GM12878 (cell line): ENCODE results near the gene PXT1. TPM values are rescaled to one million over a fixed set of nuclear protein-coding genes. Genes with fewer than 3 reads are reported as not detected.

Experiments used
- ATAC-seq: fragments of 200-7000 bp; cut with Tn5 transposase; 3 replicates; pipeline ENCODE4 v1.9.1; 2020; ENCODE audit warnings: mild to moderate bottlenecking, moderate library complexity
- BruUV-seq: library from RNA; stranded (reverse); fragments of 400-500 nt; replicated peaks from 2 replicates; lab custom pipeline; 2021; lab: Mats Ljungman, UMichigan
- CTCF ChIA-PET: fragments of 300-600 bp; sonication (Branson Sonifier 250); formaldehyde crosslinking; extraction: SDS; loops from one replicate; lab custom pipeline; 2021; ENCODE audit warnings: inconsistent platforms; lab: Yijun Ruan, JAX
- POLR2A ChIA-PET: fragments of 350-600 bp; formaldehyde crosslinking; extraction: SDS; loops from one replicate; lab custom pipeline; 2021; ENCODE audit warnings: inconsistent platforms; lab: Charles Lee
- RAD21 ChIA-PET: fragments of 300-600 bp; sonication (Branson Sonifier 250); formaldehyde crosslinking; loops from one replicate; lab custom pipeline; 2023; ENCODE audit warnings: antibody characterized with exemption; ENCODE audit not compliant: unreplicated experiment; lab: Charles Lee
- SMC1A ChIA-PET: fragments of 300-600 bp; sonication (Branson Sonifier 250); formaldehyde crosslinking; loops from one replicate; lab custom pipeline; 2023; ENCODE audit not compliant: unreplicated experiment, uncharacterized antibody; lab: Charles Lee
- DNase-seq: peaks from one replicate; pipeline ENCODE4 v3.0.0-alpha.2; 2011; ENCODE audit warnings: low read depth, low spot score
- FAIRE-seq: peaks from 3 replicates; lab custom pipeline; 2011; peaks lifted over from hg19 to GRCh38; lab: Jason Lieb, UNC
- H2AFZ ChIP-seq: 2 replicates; pipeline ENCODE4 v1.6.0; 2011; ENCODE audit warnings: low read depth, low read length, control low read depth; ENCODE audit not compliant: control insufficient read depth
- H3K27ac ChIP-seq: 2 replicates; pipeline ENCODE4 v1.5.1; 2011; ENCODE audit warnings: control low read depth; ENCODE audit not compliant: control insufficient read depth, insufficient read depth
- H3K27me3 ChIP-seq, 2 experiments: replicated peaks in 1 of 2; 2 replicates each; pipeline versions ENCODE4 v1.6.0 to v1.6.1; 2011; ENCODE audit warnings: low read length in 1 of 2; ENCODE audit not compliant: control insufficient read depth in 2 of 2, insufficient read depth in 2 of 2
- H3K36me3 ChIP-seq, 2 experiments: 2 replicates each; pipeline ENCODE4 v1.5.1; 2011; ENCODE audit warnings: low read length in 1 of 2; ENCODE audit not compliant: control insufficient read depth in 2 of 2, insufficient read depth in 2 of 2
- H3K4me1 ChIP-seq: 2 replicates; pipeline ENCODE4 v1.6.1; 2011; ENCODE audit warnings: mild to moderate bottlenecking, low read length, moderate library complexity, mixed read lengths; ENCODE audit not compliant: control insufficient read depth, insufficient read depth
- H3K4me2 ChIP-seq: 2 replicates; pipeline ENCODE4 v1.6.0; 2011; ENCODE audit warnings: control low read depth; ENCODE audit not compliant: control insufficient read depth, insufficient read depth
- H3K4me3 ChIP-seq: fragments of 200-600 bp; sonication (generic); 2 replicates; pipeline ENCODE4 v1.5.1; 2016
- H3K79me2 ChIP-seq: 2 replicates; pipeline ENCODE4 v1.6.0; 2011; ENCODE audit warnings: low read length; ENCODE audit not compliant: control insufficient read depth, insufficient read depth
- H3K9ac ChIP-seq: 2 replicates; pipeline ENCODE4 v1.8.0; 2011; ENCODE audit warnings: low read length, control low read depth, mixed read lengths; ENCODE audit not compliant: control insufficient read depth, insufficient read depth
- H3K9me3 ChIP-seq: replicated peaks from 3 replicates; pipeline ENCODE4 v1.5.1; 2011; ENCODE audit warnings: mild to moderate bottlenecking, low read length; ENCODE audit not compliant: control insufficient read depth, insufficient read depth
- H4K20me1 ChIP-seq: 2 replicates; pipeline ENCODE4 v1.6.0; 2011; ENCODE audit not compliant: control insufficient read depth, insufficient read depth
- CBX5 ChIP-seq: sonication (generic); IDR thresholded peaks from 2 replicates; pipeline ENCODE4 v1.6.1; 2016; ENCODE audit warnings: low read depth, moderate library complexity, mild to moderate bottlenecking, inconsistent platforms
- CHD1 ChIP-seq: IDR thresholded peaks from 2 replicates; pipeline ENCODE4 v1.6.1; 2012; ENCODE audit warnings: low read depth, low read length, improper control_type of control experiment
- CHD2 ChIP-seq: IDR thresholded peaks from 2 replicates; pipeline ENCODE4 v1.6.1; 2011; ENCODE audit warnings: low read depth, low read length, improper control_type of control experiment, borderline replicate concordance
- E2F4 ChIP-seq: IDR thresholded peaks from 2 replicates; pipeline ENCODE4 v1.6.1; 2012; ENCODE audit warnings: low read depth, low read length, improper control_type of control experiment
- EED ChIP-seq: sonication (generic); IDR thresholded peaks from 2 replicates; pipeline ENCODE4 v1.6.1; 2016; ENCODE audit warnings: antibody characterized with exemption, low read depth
- IKZF2 ChIP-seq, 2 experiments: fragments of 450-650 bp; IDR thresholded peaks; 2 replicates each; pipeline ENCODE4 v1.6.1; 2017; ENCODE audit warnings: mild to moderate bottlenecking in 2 of 2, moderate library complexity in 2 of 2
- LARP7 ChIP-seq: fragments of 450-650 bp; IDR thresholded peaks from 2 replicates; pipeline ENCODE4 v1.6.1; 2017; ENCODE audit warnings: mild to moderate bottlenecking
- MEF2B ChIP-seq: fragments of 450-650 bp; IDR thresholded peaks from 2 replicates; pipeline ENCODE4 v1.6.1; 2018; ENCODE audit warnings: mild to moderate bottlenecking, moderate library complexity; ENCODE audit not compliant: partially characterized antibody, poor library complexity, severe bottlenecking
- MXI1 ChIP-seq: fragments of 150-350 bp; IDR thresholded peaks from 2 replicates; pipeline ENCODE4 v1.6.1; 2011; ENCODE audit warnings: low read depth, mild to moderate bottlenecking, inconsistent platforms, low read length, improper control_type of control experiment
- NKRF ChIP-seq: fragments of 450-650 bp; conservative IDR thresholded peaks from 2 replicates; pipeline ENCODE4 v1.6.1; 2017; ENCODE audit warnings: mild to moderate bottlenecking, moderate library complexity
- RBBP5 ChIP-seq: fragments of 200-600 bp; sonication (generic); conservative IDR thresholded peaks from 2 replicates; pipeline ENCODE4 v1.6.1; 2016
- SMARCA5 ChIP-seq: fragments of 450-650 bp; IDR thresholded peaks from 2 replicates; pipeline ENCODE4 v1.6.1; 2017; ENCODE audit warnings: mild to moderate bottlenecking
- SREBF2 ChIP-seq: IDR thresholded peaks from 2 replicates; pipeline ENCODE4 v1.6.1; 2012; ENCODE audit warnings: mild to moderate bottlenecking, low read length
- TCF3 ChIP-seq: IDR thresholded peaks from 2 replicates; pipeline ENCODE4 v1.6.1; 2012; ENCODE audit warnings: low read depth, mild to moderate bottlenecking, low read length, borderline replicate concordance; ENCODE audit not compliant: insufficient read depth
- WRNIP1 ChIP-seq: IDR thresholded peaks from 2 replicates; pipeline ENCODE4 v1.6.1; 2011; ENCODE audit warnings: low read depth, low read length, improper control_type of control experiment, borderline replicate concordance
- ZSCAN29 ChIP-seq: fragments of 450-650 bp; IDR thresholded peaks from 2 replicates; pipeline ENCODE4 v1.6.1; 2017; ENCODE audit warnings: mild to moderate bottlenecking, moderate library complexity
- WGBS: methylation state at CpG from one replicate; pipeline ENCODE4 v1.1.6; 2016; ENCODE audit warnings: low lambda C conversion rate; ENCODE audit not compliant: insufficient replicate concordance, insufficient coverage; ENCODE audit errors: missing lambda C conversion rate; 5-methylcytosine and 5-hydroxymethylcytosine counted together
- in situ Hi-C: fragments of 300-500 bp; cut with MboI; formaldehyde crosslinking; loops from 9 replicates; pipeline ENCODE4 v1.14.3; 2018; ENCODE audit warnings: mixed read lengths
- intact Hi-C: fragments of 100-400 bp; cut with micrococcal nuclease; formaldehyde crosslinking; loops from one replicate; pipeline ENCODE4 v1.14.2; 2022; ENCODE audit not compliant: unreplicated experiment
- polyA plus RNA-seq, 11 experiments: library from polyadenylated mRNA; depleted of rRNA in 4 of 11; unstranded in 6 of 11; stranded (reverse) in 5 of 11; fragments of >200 nt; fragmentation: Nextera tagmentation in 4 of 11; fragmentation: Illumina TruSeq in 1 of 11; extraction: Ambion mirVana in 4 of 11; extraction: Trizol in 1 of 11; gene quantifications; 1 replicate in 1 of 11; 2 replicates in 10 of 11; pipeline versions ENCODE4 v1.2.1 to v1.2.3, GENCODE V29; 2011 to 2016; ENCODE audit warnings: inconsistent platforms in 2 of 11, missing spikeins in 2 of 11, low read depth in 1 of 11
- total RNA-seq, 4 experiments: library from RNA; depleted of rRNA in 3 of 4; stranded (reverse); fragments of >200 nt in 3 of 4; fragmentation: Illumina TruSeq in 1 of 4; extraction: Trizol in 1 of 4; gene quantifications; 2 replicates each; pipeline versions ENCODE4 v1.2.1 to v1.2.3, GENCODE V29; 2013 to 2021
- TF ChIP-seq, protein P1 (sequence below): fragments of 450-650 bp; IDR thresholded peaks from 2 replicates; pipeline ENCODE4 v1.6.1; 2018; ENCODE audit warnings: borderline replicate concordance, mild to moderate bottlenecking; ENCODE audit not compliant: partially characterized antibody

Gene PXT1
- total and polyA plus RNA-seq, 10 of the 15 experiments (the other 5 are each of a cell fraction or from before 2014, with no cell fraction given) = 0.27 to 2.9 (median 0.50) TPM

- TF ChIP-seq CHD2 (no peak), ZSCAN29 (no peak), E2F4 (no peak), IKZF2 (IDR thresholded peaks at IDR 0.05) (no peak), TCF3 (no peak), LARP7 (no peak)
- TF ChIP-seq, protein P1, sequence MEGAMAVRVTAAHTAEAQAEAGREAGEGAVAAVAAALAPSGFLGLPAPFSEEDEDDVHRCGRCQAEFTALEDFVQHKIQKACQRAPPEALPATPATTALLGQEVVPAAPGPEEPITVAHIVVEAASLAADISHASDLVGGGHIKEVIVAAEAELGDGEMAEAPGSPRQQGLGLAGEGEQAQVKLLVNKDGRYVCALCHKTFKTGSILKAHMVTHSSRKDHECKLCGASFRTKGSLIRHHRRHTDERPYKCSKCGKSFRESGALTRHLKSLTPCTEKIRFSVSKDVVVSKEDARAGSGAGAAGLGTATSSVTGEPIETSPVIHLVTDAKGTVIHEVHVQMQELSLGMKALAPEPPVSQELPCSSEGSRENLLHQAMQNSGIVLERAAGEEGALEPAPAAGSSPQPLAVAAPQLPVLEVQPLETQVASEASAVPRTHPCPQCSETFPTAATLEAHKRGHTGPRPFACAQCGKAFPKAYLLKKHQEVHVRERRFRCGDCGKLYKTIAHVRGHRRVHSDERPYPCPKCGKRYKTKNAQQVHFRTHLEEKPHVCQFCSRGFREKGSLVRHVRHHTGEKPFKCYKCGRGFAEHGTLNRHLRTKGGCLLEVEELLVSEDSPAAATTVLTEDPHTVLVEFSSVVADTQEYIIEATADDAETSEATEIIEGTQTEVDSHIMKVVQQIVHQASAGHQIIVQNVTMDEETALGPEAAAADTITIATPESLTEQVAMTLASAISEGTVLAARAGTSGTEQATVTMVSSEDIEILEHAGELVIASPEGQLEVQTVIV = no peak
Observed at GRCh38 chr6:36478051-36478526, 35.4 kb upstream of the PXT1 start (continued).

GRCh38 chr6:36469946-36470345 is 27.3 kb upstream of the PXT1 start:
- WGBS = 96% methylated on average over 3 of the region's 3 CpGs
- Histone ChIP-seq H3K36me3 (peaks cover 0 to 12% of the 10 kb centered on the region in 2 experiments; a peak in 2 of 4 replicates), H3K27ac (no peak overlapping the region), H3K4me2 (no peak overlapping the region), H3K9ac (no peak overlapping the region), H4K20me1 (no peaks in the 10 kb centered on the region; the same call in 1 of the 2 replicates), H3K4me1 (peaks cover 4% of the 10 kb centered on the region), H3K79me2 (peaks cover 15% of the 10 kb centered on the region), H2AFZ (no peak overlapping the region), H3K9me3 (no peaks in the 10 kb centered on the region), H3K4me3 (no peak overlapping the region), H3K27me3 (no peaks in the 10 kb centered on the region)
- ChIA-PET SMC1A (interaction anchor here (1.5 kb wide), 1 partner anchor 10 kb away, joined by 4 read pairs; no protein-coding TSS in a partner anchor), RAD21 (no interaction called here), POLR2A (interaction anchor here (1.3 to 1.5 kb wide), 2 partner anchors 9 to 13 kb away, joined by 3 read pairs; no protein-coding TSS in a partner anchor), CTCF (interaction anchor here (0.8 to 1.1 kb wide), 4 partner anchors 8 to 14 kb away, joined by 3 to 4 read pairs (median 3); no protein-coding TSS in a partner anchor)
- in situ Hi-C loops (no loop called here), intact Hi-C loops (no loop called here)
- no peak for ATAC-seq
- no peak for FAIRE-seq
- DNase-seq = no peak
- no TSS peak for BruUV-seq
- TF ChIP-seq WRNIP1 (no peak), SMARCA5 (no peak), EED (no peak), CBX5 (no peak), NKRF (no peak), SREBF2 (no peak), MXI1 (no peak), MEF2B (no peak), RBBP5 (no peak), CHD1 (no peak)
